Adrenal gland (tissue), 12 donors: ENCODE measurements around the gene GLYR1. TPM values are rescaled to one million over a fixed set of nuclear protein-coding genes. Genes with fewer than 3 reads are reported as not detected.

Experiments used
- DNase-seq, 7 donors: peaks; one replicate each; pipeline ENCODE4 v3.0.0-alpha.2; 2019 to 2020
- H3K27ac ChIP-seq, 5 donors: fragments of 200-600 bp; sonication (generic) in 4 of 5; 1 replicate in 3 of 5; 2 replicates in 2 of 5; pipeline versions ENCODE4 v1.5.1 to v1.8.0; 2016 to 2020; ENCODE audit warnings: mild to moderate bottlenecking in 1 of 5
- H3K27me3 ChIP-seq: fragments of 200-600 bp; 2 replicates; pipeline ENCODE4 v1.8.0; 2021
- H3K36me3 ChIP-seq, 2 donors: fragments of 200-600 bp; replicated peaks in 1 of 2; 1 replicate in 1 of 2; 2 replicates in 1 of 2; pipeline versions ENCODE4 v1.5.1 to v1.8.0; 2018 to 2022
- H3K4me1 ChIP-seq, 2 donors: fragments of 200-600 bp; replicated peaks in 1 of 2; 1 replicate in 1 of 2; 2 replicates in 1 of 2; pipeline versions ENCODE4 v1.5.1 to v1.8.0; 2018 to 2021
- H3K4me3 ChIP-seq, 4 donors: fragments of 200-600 bp; sonication (generic) in 3 of 4; one replicate each; pipeline ENCODE4 v1.5.1; 2016 to 2018
- H3K9me3 ChIP-seq, 3 donors: fragments of 200-600 bp; sonication (generic) in 1 of 3; replicated peaks in 1 of 3; 1 replicate in 2 of 3; 2 replicates in 1 of 3; pipeline versions ENCODE4 v1.5.1 to v1.8.0; 2016 to 2021
- POLR2A ChIP-seq, 2 donors: fragments of 450-650 bp; IDR thresholded peaks; one replicate each; pipeline ENCODE4 v1.6.1; 2017; ENCODE audit warnings: antibody characterized with exemption in 2 of 2, mild to moderate bottlenecking in 2 of 2, moderate library complexity in 1 of 2
- WGBS, 4 donors: extraction: QIAGEN DNeasy Blood & Tissue Kit in 2 of 4; methylation state at CpG; one replicate each; pipeline versions ENCODE4 v1.1.5 to v1.1.7; 2013 to 2017; 5-methylcytosine and 5-hydroxymethylcytosine counted together
- intact Hi-C, 2 donors: fragments of 100-400 bp; cut with DNase I; formaldehyde crosslinking; loops; one replicate each; pipeline versions ENCODE4 v1.14.1 to v1.15.0; 2022 to 2023
- polyA plus RNA-seq, 3 donors: library from polyadenylated mRNA; stranded (reverse); fragments of 200-250 nt in 2 of 3; fragments of 350-450 nt in 1 of 3; fragmentation: Illumina TruSeq in 1 of 3; extraction: RNeasy Lipid Tissue Mini Kit (QIAGEN cat#74804) in 1 of 3; gene quantifications; one replicate each; pipeline ENCODE4 v1.2.3, GENCODE V29; 2013 to 2014
- total RNA-seq, 9 donors: library from RNA; depleted of rRNA in 4 of 9; stranded (reverse); fragments of >200 nt in 4 of 9; fragments of 120-200 nt in 1 of 9; fragmentation: NEBNext Ultra II Directional in 1 of 9; extraction: Animal tissue kit (Norgen Biotek cat#: 25700) in 1 of 9; gene quantifications; one replicate each; pipeline versions ENCODE4 v1.1.0 to v1.2.4, GENCODE V29; 2013 to 2023
- TF ChIP-seq, protein P1 (sequence below), 6 experiments: fragments of 450-650 bp in 4 of 6; fragments of 200-600 bp in 2 of 6; sonication (generic) in 1 of 6; IDR thresholded peaks; 1 replicate in 5 of 6; 2 replicates in 1 of 6; pipeline versions ENCODE4 v1.5.1 to v1.8.0; 2016 to 2021; ENCODE audit warnings: antibody characterized with exemption in 6 of 6, mild to moderate bottlenecking in 2 of 6, moderate library complexity in 1 of 6
- donor health status: healthy with polysubstance abuse.
- donor health status: Bipolar disorder and iron deficiency.
- donor health status: DM: yes; HTN: yes; CAD: no.
- donor health status: DM: no; HTN: no; CAD: no.
- donor health status: DM: no; HTN: no; CAD: no.
- donor health status: DM: yes; HTN: yes; CAD: no.

Gene GLYR1
- total and polyA plus RNA-seq, 12 donors: 39.3 to 118 (median 69.1) TPM

GRCh38 chr16:4806280-4806679, 40.8 kb downstream of the GLYR1 start:
- Histone ChIP-seq H3K4me3 (no peak overlapping the region), H3K9me3 (no peaks in the 10 kb centered on the region), H3K4me1 (peaks cover 14 to 30% of the 10 kb centered on the region in 2 donors), H3K27ac (no peak overlapping the region), H3K27me3 (no peaks in the 10 kb centered on the region), H3K36me3 (peaks cover 0 to 52% of the 10 kb centered on the region in 2 donors)
- 92 to 99% (median 95%) methylated on average over 6 of the region's 6 CpGs for WGBS, 4 donors
- TF ChIP-seq, protein P1, sequence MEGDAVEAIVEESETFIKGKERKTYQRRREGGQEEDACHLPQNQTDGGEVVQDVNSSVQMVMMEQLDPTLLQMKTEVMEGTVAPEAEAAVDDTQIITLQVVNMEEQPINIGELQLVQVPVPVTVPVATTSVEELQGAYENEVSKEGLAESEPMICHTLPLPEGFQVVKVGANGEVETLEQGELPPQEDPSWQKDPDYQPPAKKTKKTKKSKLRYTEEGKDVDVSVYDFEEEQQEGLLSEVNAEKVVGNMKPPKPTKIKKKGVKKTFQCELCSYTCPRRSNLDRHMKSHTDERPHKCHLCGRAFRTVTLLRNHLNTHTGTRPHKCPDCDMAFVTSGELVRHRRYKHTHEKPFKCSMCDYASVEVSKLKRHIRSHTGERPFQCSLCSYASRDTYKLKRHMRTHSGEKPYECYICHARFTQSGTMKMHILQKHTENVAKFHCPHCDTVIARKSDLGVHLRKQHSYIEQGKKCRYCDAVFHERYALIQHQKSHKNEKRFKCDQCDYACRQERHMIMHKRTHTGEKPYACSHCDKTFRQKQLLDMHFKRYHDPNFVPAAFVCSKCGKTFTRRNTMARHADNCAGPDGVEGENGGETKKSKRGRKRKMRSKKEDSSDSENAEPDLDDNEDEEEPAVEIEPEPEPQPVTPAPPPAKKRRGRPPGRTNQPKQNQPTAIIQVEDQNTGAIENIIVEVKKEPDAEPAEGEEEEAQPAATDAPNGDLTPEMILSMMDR (IDR thresholded peaks at IDR 0.05): no peak
- no peak for TF ChIP-seq POLR2A (IDR thresholded peaks at IDR 0.05)
- no peak for DNase-seq
- intact Hi-C loops: no loop called here

DNA sequence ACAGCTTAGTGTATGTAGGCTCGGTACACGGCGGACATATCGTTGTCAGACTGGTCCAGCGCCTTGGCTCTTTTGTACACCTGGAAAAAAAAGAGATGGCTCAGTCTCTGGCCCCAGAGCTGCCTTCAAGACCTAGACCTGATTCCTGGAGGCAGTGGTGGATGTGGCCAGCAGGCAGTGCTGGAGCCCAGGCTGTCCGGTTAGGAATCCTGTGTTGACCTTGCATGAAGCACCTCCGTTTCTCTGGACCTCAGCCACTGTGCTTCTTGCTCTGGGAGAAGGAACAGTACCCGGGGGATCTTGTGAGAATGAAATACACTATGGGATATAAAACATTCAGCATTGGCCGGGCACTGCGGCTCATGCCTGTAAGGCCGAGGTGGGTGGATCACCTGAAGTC, 41.9 kb downstream of the GLYR1 start:
- intact Hi-C loops: no loop called here
- 60 to 69% (median 63%) methylated on average over 11 of the region's 11 CpGs for WGBS, 4 donors
- H3K27ac ChIP-seq: peak overlapping the region in 3 of 5 donors; percentile 47 to 79 (median 47)

DNA sequence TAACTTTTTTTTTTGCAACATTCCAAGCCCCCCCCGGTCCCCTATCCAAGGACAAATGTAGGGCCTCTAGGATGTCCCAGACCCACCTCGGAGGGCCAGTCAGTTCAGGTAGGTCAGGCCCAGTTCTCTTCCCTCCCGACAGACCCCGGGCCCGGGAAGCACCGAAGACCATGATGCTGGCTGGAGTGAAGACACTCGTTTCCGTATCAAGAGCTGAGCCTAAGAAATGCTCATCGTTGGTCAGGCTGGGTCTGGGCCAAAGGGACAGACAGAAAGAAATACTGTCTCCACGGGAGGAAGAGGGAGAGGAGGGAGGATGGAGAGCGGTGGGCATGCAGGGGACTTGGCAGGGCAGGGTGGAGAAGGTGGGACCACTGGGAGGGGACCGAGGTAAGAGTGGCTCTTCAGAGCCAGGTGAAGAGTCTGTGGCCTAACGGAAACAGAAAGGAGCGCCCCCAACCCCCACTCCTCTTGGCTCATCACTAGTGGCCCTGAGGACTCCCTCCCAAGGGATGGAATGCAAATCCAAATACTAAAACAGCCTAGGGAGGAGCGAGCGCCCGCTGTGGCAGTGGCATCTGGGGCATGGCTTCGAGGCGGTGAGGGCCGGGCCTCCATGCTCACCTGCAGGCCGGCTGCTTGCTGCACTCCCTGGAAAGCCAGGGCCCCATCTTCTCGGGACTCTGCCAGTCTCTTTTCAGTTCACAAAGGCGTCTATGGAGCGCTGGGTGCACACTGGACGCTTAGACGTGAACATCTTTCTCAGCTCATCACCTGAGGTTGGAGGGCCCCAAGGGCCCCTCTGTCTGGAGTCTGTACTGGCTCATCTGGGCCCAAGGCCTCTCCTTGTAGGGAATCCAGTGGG, 43.0 kb downstream of the GLYR1 start:
- Histone ChIP-seq H3K27ac (peak overlapping the region in 2 of 5 donors; percentile 41 to 47), H3K36me3 (peaks cover 0 to 42% of the 10 kb centered on the region in 2 donors), H3K4me3 (no peak overlapping the region), H3K27me3 (no peaks in the 10 kb centered on the region), H3K9me3 (no peaks in the 10 kb centered on the region), H3K4me1 (peaks cover 28 to 45% of the 10 kb centered on the region in 2 donors)
- intact Hi-C loops: no loop called here
- DNase-seq: peak in 1 of 7 donors; percentile 25
- WGBS, 4 donors: 68 to 79% (median 74%) methylated on average over 23 to 26 of the region's 26 CpGs
- no peak for TF ChIP-seq POLR2A (IDR thresholded peaks at IDR 0.05)
- TF ChIP-seq, protein P1 (IDR thresholded peaks at IDR 0.05): no peak

More for the DNA sequence above, 41.9 kb downstream of the GLYR1 start:
- Histone ChIP-seq H3K27me3 (no peaks in the 10 kb centered on the region), H3K36me3 (peaks cover 0 to 43% of the 10 kb centered on the region in 2 donors), H3K4me3 (no peak overlapping the region), H3K4me1 (peaks cover 25 to 41% of the 10 kb centered on the region in 2 donors), H3K9me3 (no peaks in the 10 kb centered on the region)
- TF ChIP-seq POLR2A (IDR thresholded peaks at IDR 0.05): no peak
- TF ChIP-seq, protein P1 (IDR thresholded peaks at IDR 0.05): peak in 4 of 6 experiments; percentile 20 to 46 (median 38)
- DNase-seq: peak; percentile 33 to 83 (median 72)

- H3K9me3 ChIP-seq: no peaks in the 10 kb centered on the region
- no peak for DNase-seq
- no peaks in the 10 kb centered on the region for H3K27me3 ChIP-seq
- peak overlapping the region in 1 of 4 donors; percentile 86 for H3K4me3 ChIP-seq
- 42 to 54% (median 46%) methylated on average over 8 of the region's 8 CpGs for WGBS, 4 donors
- intact Hi-C loops: no loop called here
- TF ChIP-seq, protein P1 (IDR thresholded peaks at IDR 0.05): no peak
- TF ChIP-seq POLR2A (IDR thresholded peaks at IDR 0.05): no peak
- H3K4me1 ChIP-seq: peaks cover 28 to 45% of the 10 kb centered on the region in 2 donors
- H3K27ac ChIP-seq: peak overlapping the region in 2 of 5 donors; percentile 89 to 98
- H3K36me3 ChIP-seq: peaks cover 0 to 40% of the 10 kb centered on the region in 2 donors
Measured at GRCh38 chr16:4803401-4803844, 43.7 kb downstream of the GLYR1 start.
